HG03469 (cell line): ENCODE results near the gene FAM216A.

Source experiments
- ATAC-seq: cut with Tn5 transposase; IDR thresholded peaks from one replicate; pipeline ENCODE4 v1.9.1; 2021; ENCODE audit warnings: mild to moderate bottlenecking, moderate library complexity, moderate number of reproducible peaks; ENCODE audit not compliant: unreplicated experiment

FAM216A gene

GRCh38 chr12:110537605-110538409 lies 69.2 kb downstream of the FAM216A start:
- ATAC-seq: no peak

GRCh38 chr12:110538869-110539622 lies 70.4 kb downstream of the FAM216A start:
- ATAC-seq: no peak
